Measurements from ENCODE around the gene THOC6. TPM values are rescaled to one million over a fixed set of nuclear protein-coding genes. Genes with fewer than 3 reads are reported as not detected.
"Not testable (repeated sequence)": the region's sequence is repeated elsewhere in the genome, so short reads cannot be mapped to it uniquely, and the experiment has no call there.

The THOC6 gene
- total RNA-seq, 4 donors from 2014 or later: 16.5 to 19.1 (median 17.6) TPM

DNA sequence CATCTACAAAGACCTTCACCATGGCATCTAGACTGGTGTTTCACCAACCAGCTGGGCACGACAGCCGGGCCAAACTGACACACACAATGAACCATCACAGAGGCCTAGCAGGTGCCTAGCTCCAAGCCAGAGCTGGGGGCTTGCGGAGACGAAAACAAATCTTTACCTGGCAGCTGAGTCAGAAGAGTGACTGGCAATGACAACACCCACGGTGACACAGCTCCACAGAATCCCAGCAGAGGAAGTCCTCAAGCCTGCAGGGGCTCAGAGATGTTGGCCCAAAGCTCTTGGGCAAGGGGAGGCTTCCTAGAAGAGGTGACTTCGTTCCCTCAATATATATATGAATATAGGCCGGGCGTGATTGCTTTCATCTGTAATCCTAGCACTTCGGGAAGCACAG, 27.7 kb downstream of the THOC6 start:
- WGBS, 2 donors: 90 to 95% methylated on average over 9 of the region's 9 CpGs
- Histone ChIP-seq H3K27ac (no peak overlapping the region), H3K36me3 (no peaks in the 10 kb centered on the region), H3K4me1 (peaks cover 4 to 6% of the 10 kb centered on the region in 2 donors), H3K9me3 (no peaks in the 10 kb centered on the region), H3K4me3 (replicated peaks in 1 of 3) (no peak overlapping the region), H3K27me3 (peaks cover 6% of the 10 kb centered on the region)
- TF ChIP-seq POLR2A (IDR thresholded peaks at IDR 0.05): no peak
- TF ChIP-seq, protein P1, sequence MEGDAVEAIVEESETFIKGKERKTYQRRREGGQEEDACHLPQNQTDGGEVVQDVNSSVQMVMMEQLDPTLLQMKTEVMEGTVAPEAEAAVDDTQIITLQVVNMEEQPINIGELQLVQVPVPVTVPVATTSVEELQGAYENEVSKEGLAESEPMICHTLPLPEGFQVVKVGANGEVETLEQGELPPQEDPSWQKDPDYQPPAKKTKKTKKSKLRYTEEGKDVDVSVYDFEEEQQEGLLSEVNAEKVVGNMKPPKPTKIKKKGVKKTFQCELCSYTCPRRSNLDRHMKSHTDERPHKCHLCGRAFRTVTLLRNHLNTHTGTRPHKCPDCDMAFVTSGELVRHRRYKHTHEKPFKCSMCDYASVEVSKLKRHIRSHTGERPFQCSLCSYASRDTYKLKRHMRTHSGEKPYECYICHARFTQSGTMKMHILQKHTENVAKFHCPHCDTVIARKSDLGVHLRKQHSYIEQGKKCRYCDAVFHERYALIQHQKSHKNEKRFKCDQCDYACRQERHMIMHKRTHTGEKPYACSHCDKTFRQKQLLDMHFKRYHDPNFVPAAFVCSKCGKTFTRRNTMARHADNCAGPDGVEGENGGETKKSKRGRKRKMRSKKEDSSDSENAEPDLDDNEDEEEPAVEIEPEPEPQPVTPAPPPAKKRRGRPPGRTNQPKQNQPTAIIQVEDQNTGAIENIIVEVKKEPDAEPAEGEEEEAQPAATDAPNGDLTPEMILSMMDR (IDR thresholded peaks at IDR 0.05): no peak
- DNase-seq: no peak
- intact Hi-C loops (cut with DNase I): no loop called here

DNA sequence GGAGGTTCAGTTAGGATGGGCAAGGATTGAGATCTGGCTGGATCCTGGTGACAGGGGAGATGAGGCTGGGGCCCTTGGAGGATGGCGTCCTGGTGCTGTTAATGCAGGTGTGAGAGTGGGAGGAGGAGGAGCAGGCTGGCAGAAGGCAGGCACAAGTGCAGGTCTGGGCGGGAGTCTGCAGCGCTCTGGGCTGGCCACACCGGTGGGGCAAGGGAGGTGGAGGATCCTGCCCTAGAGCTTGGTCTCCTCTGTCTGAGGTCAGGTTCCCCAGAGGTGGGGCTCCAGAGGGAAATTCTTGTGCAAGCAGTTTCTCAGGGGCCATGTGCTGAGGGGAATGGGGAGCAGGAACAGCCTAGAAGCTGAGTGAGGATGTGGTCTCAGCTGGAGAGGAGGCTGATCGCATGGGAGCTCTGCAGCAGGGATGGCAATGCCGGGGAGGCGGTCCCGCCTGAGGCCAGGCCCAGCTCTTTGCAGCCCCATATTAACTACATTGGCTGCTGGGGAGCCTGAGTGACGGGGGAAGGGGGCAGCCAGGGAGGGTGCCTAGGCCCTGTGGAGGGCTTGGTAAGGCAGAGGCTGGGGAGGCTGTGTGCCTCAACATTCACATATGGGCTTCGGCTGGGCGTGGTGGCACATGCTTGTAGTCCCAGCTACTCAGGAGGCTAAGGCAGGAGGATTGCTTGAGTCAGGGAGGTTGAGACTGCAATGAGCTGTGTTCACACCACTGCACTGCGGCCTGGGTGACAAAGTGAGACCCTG, 28.9 kb downstream of the THOC6 start:
- DNase-seq; H3K4me1 ChIP-seq; intact Hi-C loops (cut with DNase I); H3K4me3 ChIP-seq (replicated peaks in 1 of 3); H3K36me3 ChIP-seq; H3K27me3 ChIP-seq; H3K9me3 ChIP-seq; H3K27ac ChIP-seq: not testable (repeated sequence)
- 88% methylated on average over 5 to 11 of the region's 12 CpGs for WGBS, 2 donors

DNA sequence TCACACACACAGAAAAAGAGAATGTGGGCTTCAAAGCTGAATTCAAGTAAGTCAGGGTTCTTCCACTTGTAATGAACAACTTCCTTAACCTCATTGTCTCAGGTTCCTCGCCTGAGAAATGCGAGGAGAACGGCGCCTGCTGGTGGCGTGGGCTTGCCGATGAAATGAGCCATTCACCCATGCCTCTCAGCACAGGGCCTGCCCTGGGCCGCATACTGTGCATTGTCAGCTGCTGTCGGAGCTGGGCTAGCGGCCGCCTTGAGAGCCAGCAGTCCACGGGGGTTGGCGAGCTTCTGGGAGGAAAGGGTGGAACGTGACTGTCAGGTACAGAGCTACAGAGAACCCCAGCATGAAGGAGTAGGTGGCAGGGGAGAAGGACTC, 29.5 kb downstream of the THOC6 start:
- H3K27ac ChIP-seq; H3K27me3 ChIP-seq; intact Hi-C loops (cut with DNase I); H3K4me1 ChIP-seq; H3K36me3 ChIP-seq; DNase-seq; H3K4me3 ChIP-seq (replicated peaks in 1 of 3); H3K9me3 ChIP-seq: not testable (repeated sequence)
- 89 to 97% methylated on average over 5 to 6 of the region's 13 CpGs for WGBS, 2 donors

DNA sequence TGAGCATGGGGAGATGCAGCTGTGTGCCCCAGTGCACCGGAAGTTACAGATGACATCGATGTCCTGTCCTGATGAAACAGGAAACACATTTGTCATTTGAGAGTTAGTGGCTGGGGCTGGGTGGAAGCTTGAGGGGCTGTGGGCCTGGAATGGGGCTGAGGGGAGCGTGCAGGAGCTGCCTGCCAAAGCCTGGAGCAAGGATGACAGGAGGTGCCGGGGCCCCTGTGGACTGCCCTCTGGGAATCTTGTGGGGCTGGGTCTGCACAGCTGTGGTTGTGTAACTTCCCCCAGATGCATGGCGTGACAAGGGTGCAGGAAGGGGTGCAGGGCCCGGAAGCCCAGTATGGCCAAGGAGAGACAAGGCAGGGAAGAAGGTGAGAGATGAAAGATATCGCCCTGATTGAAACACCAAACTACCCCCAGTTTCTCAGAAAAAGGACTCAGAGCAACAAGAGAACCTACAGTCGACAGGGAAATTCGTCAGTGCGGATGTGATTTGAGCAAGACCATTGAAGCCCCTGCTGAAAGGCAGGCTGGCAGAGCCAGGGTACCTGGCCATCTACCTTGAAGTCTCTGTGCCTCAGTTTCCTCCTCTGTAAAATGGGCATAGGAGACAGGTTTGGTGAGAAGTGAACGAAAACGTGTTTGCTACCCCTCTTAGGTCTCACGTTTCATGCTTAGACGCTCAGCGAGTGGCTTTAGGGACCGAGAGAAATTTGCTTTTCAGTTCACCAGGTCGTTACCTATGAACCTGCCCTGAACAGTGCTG, 31.3 kb downstream of the THOC6 start:
- Histone ChIP-seq H3K27ac (no peak overlapping the region), H3K4me3 (replicated peaks in 1 of 3) (no peak overlapping the region), H3K36me3 (no peaks in the 10 kb centered on the region), H3K27me3 (no peaks in the 10 kb centered on the region), H3K9me3 (no peaks in the 10 kb centered on the region), H3K4me1 (peaks cover 14 to 17% of the 10 kb centered on the region in 2 donors)
- intact Hi-C loops (cut with DNase I): no loop called here
- TF ChIP-seq POLR2A (IDR thresholded peaks at IDR 0.05): no peak
- TF ChIP-seq, protein P1 (IDR thresholded peaks at IDR 0.05): no peak
- WGBS, 2 donors: 74 to 78% methylated on average over 17 of the region's 17 CpGs
- DNase-seq: no peak

DNA sequence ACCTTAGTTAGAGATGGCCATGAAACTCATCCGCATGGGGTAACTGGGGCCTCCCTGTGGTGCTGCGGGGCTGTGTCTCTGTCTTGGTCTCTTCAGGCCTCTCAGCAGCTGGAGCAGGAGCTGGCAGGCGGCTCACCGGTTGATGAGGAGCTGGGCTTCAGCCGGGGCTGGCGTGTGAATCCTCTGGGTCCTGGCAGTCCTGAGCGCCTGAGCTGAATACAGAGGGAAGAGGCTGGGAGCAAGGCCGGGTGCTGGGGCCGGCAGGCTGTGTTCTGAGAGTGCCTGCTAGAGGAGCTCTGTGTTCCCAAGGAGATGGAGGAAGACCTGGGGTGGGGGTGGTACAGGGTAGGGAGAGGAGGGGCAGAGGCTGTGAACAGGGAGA, 31.9 kb downstream of the THOC6 start:
- H3K9me3 ChIP-seq; H3K27me3 ChIP-seq; H3K36me3 ChIP-seq; DNase-seq; H3K4me3 ChIP-seq (replicated peaks in 1 of 3); H3K27ac ChIP-seq; intact Hi-C loops (cut with DNase I): not testable (repeated sequence)
- H3K4me1 ChIP-seq: peaks cover 14 to 19% of the 10 kb centered on the region in 2 donors
- 45 to 66% methylated on average over 2 to 9 of the region's 9 CpGs for WGBS, 2 donors

DNA sequence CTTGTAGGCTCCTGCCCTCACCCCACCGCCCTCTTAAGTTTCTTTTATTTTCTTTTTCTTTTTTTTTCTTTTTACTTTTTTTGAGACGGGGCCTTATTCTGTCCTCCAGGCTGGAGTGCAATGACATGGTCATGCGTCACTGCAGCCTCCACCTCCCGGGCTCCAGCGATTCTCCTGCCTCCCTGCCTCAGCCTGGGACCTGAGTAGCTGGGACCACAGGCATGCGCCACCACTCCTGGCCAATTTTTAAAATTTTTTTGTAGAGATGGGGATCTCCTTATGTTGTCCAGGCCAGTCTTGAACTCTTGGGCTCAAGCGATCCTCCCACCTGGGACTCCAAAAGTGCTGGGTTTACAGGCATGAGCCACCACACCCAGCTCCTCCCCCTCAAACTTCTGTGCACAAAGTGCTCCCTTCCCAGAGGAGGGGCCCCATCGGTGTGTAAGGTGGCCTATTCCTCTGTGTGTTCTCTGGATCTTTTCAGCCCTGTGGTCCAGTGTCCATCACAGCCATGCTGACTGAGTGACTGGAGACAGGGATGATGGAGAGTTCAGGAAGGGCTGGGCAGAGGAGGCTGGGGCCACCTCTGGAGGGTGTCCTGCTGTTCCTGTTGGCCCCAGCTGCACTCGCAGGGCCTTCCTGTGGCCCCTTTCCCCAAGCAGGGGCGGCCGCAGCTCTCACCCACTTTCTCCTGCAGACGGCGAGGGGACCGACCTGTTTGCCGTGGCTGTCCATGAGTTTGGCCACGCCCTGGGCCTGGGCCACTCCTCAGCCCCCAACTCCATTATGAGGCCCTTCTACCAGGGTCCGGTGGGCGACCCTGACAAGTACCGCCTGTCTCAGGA, 32.7 kb downstream of the THOC6 start:
- 74 to 87% methylated on average over 7 to 19 of the region's 19 CpGs for WGBS, 2 donors

More for the DNA sequence above, 32.7 kb downstream of the THOC6 start:
- Histone ChIP-seq H3K36me3 (no peaks in the 10 kb centered on the region), H3K27me3 (no peaks in the 10 kb centered on the region), H3K4me1 (peaks cover 14 to 19% of the 10 kb centered on the region in 2 donors), H3K27ac (no peak overlapping the region), H3K9me3 (no peaks in the 10 kb centered on the region), H3K4me3 (replicated peaks in 1 of 3) (no peak overlapping the region)
- no peak for DNase-seq
- no peak for TF ChIP-seq POLR2A (IDR thresholded peaks at IDR 0.05)
- TF ChIP-seq, protein P1 (IDR thresholded peaks at IDR 0.05): no peak
- intact Hi-C loops (cut with DNase I): no loop called here

Measured in thyroid gland (tissue), 4 donors.